Keratinocyte (primary cell): ENCODE data around the gene SRGAP3. TPM values are rescaled to one million over a fixed set of nuclear protein-coding genes. Genes with fewer than 3 reads are reported as not detected.

Experiments
- DNase-seq: peaks from one replicate; pipeline ENCODE4 v3.0.0-alpha.2; 2011; ENCODE audit warnings: low read depth, missing footprints, low spot score
- FAIRE-seq: peaks from 2 replicates; lab custom pipeline; 2011; peaks lifted over from hg19 to GRCh38; lab: Jason Lieb, UNC
- H2AFZ ChIP-seq: 2 replicates; pipeline ENCODE4 v1.6.0; 2012; ENCODE audit warnings: low read length, control low read depth, inconsistent platforms; ENCODE audit not compliant: control insufficient read depth
- H3K27ac ChIP-seq: 2 replicates; pipeline ENCODE4 v1.5.1; 2011; ENCODE audit warnings: low read length; ENCODE audit not compliant: control insufficient read depth, insufficient read depth
- H3K27me3 ChIP-seq: 3 replicates; pipeline ENCODE4 v1.6.0; 2011; ENCODE audit warnings: low read length; ENCODE audit not compliant: control insufficient read depth, insufficient read depth; ENCODE audit errors: extremely low read depth
- H3K36me3 ChIP-seq, 2 experiments: 2 replicates in 1 of 2; 3 replicates in 1 of 2; pipeline ENCODE4 v1.5.1; 2011; ENCODE audit warnings: low read length in 2 of 2, mild to moderate bottlenecking in 1 of 2; ENCODE audit not compliant: control insufficient read depth in 2 of 2, insufficient read depth in 2 of 2; ENCODE audit errors: extremely low read depth in 1 of 2
- H3K4me1 ChIP-seq: 3 replicates; pipeline ENCODE4 v1.5.1; 2011; ENCODE audit warnings: low read length; ENCODE audit not compliant: control insufficient read depth, insufficient read depth; ENCODE audit errors: extremely low read depth
- H3K4me2 ChIP-seq: 3 replicates; pipeline ENCODE4 v1.6.0; 2011; ENCODE audit warnings: low read depth, low read length; ENCODE audit not compliant: control insufficient read depth, insufficient read depth; ENCODE audit errors: extremely low read depth
- H3K4me3 ChIP-seq, 3 experiments: fragments of 200-600 bp in 1 of 3; sonication (generic) in 1 of 3; 2 replicates in 2 of 3; 3 replicates in 1 of 3; pipeline ENCODE4 v1.5.1; 2011 to 2016; ENCODE audit warnings: low read length in 3 of 3, mild to moderate bottlenecking in 3 of 3, control low read depth in 2 of 3, inconsistent platforms in 1 of 3, low read depth in 1 of 3, mixed read lengths in 1 of 3, mixed run types in 1 of 3, moderate library complexity in 1 of 3; ENCODE audit not compliant: control insufficient read depth in 2 of 3, insufficient read depth in 2 of 3; ENCODE audit errors: extremely low read depth in 1 of 3
- H3K79me2 ChIP-seq: 2 replicates; pipeline ENCODE4 v1.6.0; 2012; ENCODE audit warnings: low read length; ENCODE audit not compliant: control insufficient read depth, insufficient read depth
- H3K9ac ChIP-seq: 3 replicates; pipeline ENCODE4 v1.6.0; 2011; ENCODE audit warnings: low read length; ENCODE audit not compliant: control insufficient read depth, insufficient read depth; ENCODE audit errors: extremely low read depth
- H3K9me1 ChIP-seq: 3 replicates; pipeline ENCODE4 v1.6.0; 2011; ENCODE audit warnings: low read length; ENCODE audit not compliant: control insufficient read depth, insufficient read depth; ENCODE audit errors: extremely low read depth
- H3K9me3 ChIP-seq: 2 replicates; pipeline ENCODE4 v1.5.1; 2012; ENCODE audit warnings: low read depth, low read length; ENCODE audit not compliant: control insufficient read depth
- H4K20me1 ChIP-seq: 3 replicates; pipeline ENCODE4 v1.6.0; 2011; ENCODE audit warnings: low read length; ENCODE audit not compliant: control insufficient read depth, insufficient read depth; ENCODE audit errors: extremely low read depth
- CTCF ChIP-seq, 3 experiments: IDR thresholded peaks in 1 of 3; conservative IDR thresholded peaks in 1 of 3; optimal IDR thresholded peaks in 1 of 3; 2 replicates in 2 of 3; 3 replicates in 1 of 3; pipeline versions ENCODE3 to v1.5.1; 2011; ENCODE audit warnings: low read length in 3 of 3, mild to moderate bottlenecking in 3 of 3, moderate library complexity in 2 of 3, control low read depth in 1 of 3, inconsistent platforms in 1 of 3; ENCODE audit not compliant: insufficient read depth in 2 of 3; ENCODE audit errors: extremely low read depth in 1 of 3
- EZH2 ChIP-seq: IDR thresholded peaks from one replicate; pipeline ENCODE4 v1.6.1; 2012; ENCODE audit warnings: inconsistent platforms, mild to moderate bottlenecking, low read length, moderate library complexity
- dilution Hi-C: fragments of 300-500 bp; cut with MboI; formaldehyde crosslinking; loops from one replicate; pipeline ENCODE4 v1.7.0; 2020; ENCODE audit warnings: low sequenced_read_pairs; ENCODE audit not compliant: extremely low pct_ligation_motif_present
- polyA plus RNA-seq, 5 experiments: library from polyadenylated mRNA; depleted of rRNA in 3 of 5; stranded (reverse) in 3 of 5; stranded (forward) in 1 of 5; unstranded in 1 of 5; fragments of >200 nt; gene quantifications; 1 replicate in 1 of 5; 2 replicates in 3 of 5; 3 replicates in 1 of 5; pipeline versions ENCODE4 v1.2.1 to v1.2.3, GENCODE V29; 2011 to 2012; ENCODE audit warnings: missing spikeins in 2 of 5, low read depth in 1 of 5, low replicate concordance in 1 of 5

The SRGAP3 gene
- polyA plus RNA-seq, 1 donor (not counting 4 experiments of a cell fraction or from before 2014, with no cell fraction given) = 7.2 TPM

GRCh38 chr3:9247361-9247940, 2.0 kb downstream of the SRGAP3 start:
- Histone ChIP-seq H3K4me1 (peaks cover 46% of the 10 kb centered on the region), H3K9me1 (no peaks in the 10 kb centered on the region), H3K79me2 (peaks cover 46% of the 10 kb centered on the region), H3K36me3 (no peaks in the 10 kb centered on the region), H3K9me3 (no peaks in the 10 kb centered on the region), H4K20me1 (no peaks in the 10 kb centered on the region), H3K4me2 (peak overlapping the region; percentile 79), H3K9ac (peak overlapping the region; percentile 81), H3K27ac (peak overlapping the region; percentile 84), H3K4me3 (peak overlapping the region; percentile 59 to 90 (median 77)), H2AFZ (peak overlapping the region; percentile 49), H3K27me3 (no peaks in the 10 kb centered on the region)
- DNase-seq = no peak
- TF ChIP-seq CTCF (optimal IDR thresholded peaks at IDR 0.05 in 1 of 3, IDR thresholded peaks at IDR 0.05 in 1 of 3, conservative IDR thresholded peaks at IDR 0.05 in 1 of 3; ENCODE audit: extremely low read depth in 1 of 3, insufficient read depth in 2 of 3, low read length in 3 of 3) = no peak
- TF ChIP-seq EZH2 = no peak
- FAIRE-seq = no peak
- dilution Hi-C loops = no loop called here

GRCh38 chr3:9246189-9246588, 3.3 kb downstream of the SRGAP3 start:
- peak; percentile 9 for FAIRE-seq
- peaks cover 52% of the 10 kb centered on the region for H3K79me2 ChIP-seq

More at GRCh38 chr3:9246189-9246588, 3.3 kb downstream of the SRGAP3 start:
- Histone ChIP-seq H4K20me1 (no peaks in the 10 kb centered on the region), H3K36me3 (no peaks in the 10 kb centered on the region), H3K4me3 (peak overlapping the region in 1 of 3 experiments; percentile 6), H3K27me3 (no peaks in the 10 kb centered on the region), H3K9ac (no peak overlapping the region), H2AFZ (no peak overlapping the region), H3K4me1 (peaks cover 45% of the 10 kb centered on the region), H3K9me3 (no peaks in the 10 kb centered on the region), H3K4me2 (peak overlapping the region; percentile 79), H3K9me1 (no peaks in the 10 kb centered on the region), H3K27ac (no peak overlapping the region)
- no peak for DNase-seq
- TF ChIP-seq EZH2 (no peak), CTCF (optimal IDR thresholded peaks at IDR 0.05 in 1 of 3, IDR thresholded peaks at IDR 0.05 in 1 of 3, conservative IDR thresholded peaks at IDR 0.05 in 1 of 3; ENCODE audit: extremely low read depth in 1 of 3, insufficient read depth in 2 of 3, low read length in 3 of 3) (no peak)
- dilution Hi-C loops = no loop called here
